Activated B cell treated with CpG ODN at 0.5 μM for 24 hours (primary cell): ENCODE results near the gene LSM3. TPM values are rescaled to one million over a fixed set of nuclear protein-coding genes. Genes with fewer than 3 reads are reported as not detected.
A peak's percentile ranks its signal among the peaks of the same experiment; 100 is the strongest.

Experiments used
- ATAC-seq: fragments of 200-7000 bp; cut with Tn5 transposase; one replicate; pipeline ENCODE4 v1.10.0; 2021; ENCODE audit warnings: low read depth, mild to moderate bottlenecking, moderate library complexity
- CTCF ChIA-PET: fragments of 350-600 bp; sonication (Branson Sonifier 250); formaldehyde crosslinking; loops from one replicate; lab custom pipeline; 2021; ENCODE audit warnings: antibody characterized with exemption; lab: Charles Lee
- POLR2A ChIA-PET: fragments of 350-600 bp; sonication (Branson Sonifier 250); formaldehyde crosslinking; loops from one replicate; lab custom pipeline; 2021; ENCODE audit warnings: antibody characterized with exemption; lab: Charles Lee
- DNase-seq: peaks from one replicate; pipeline ENCODE4 v3.0.0; 2022
- H3K27ac Mint-ChIP-seq: one replicate; pipeline ENCODE4 v1.8.0; 2020; ENCODE audit warnings: mixed read lengths
- H3K27me3 Mint-ChIP-seq: one replicate; pipeline ENCODE4 v1.8.0; 2021; ENCODE audit warnings: mixed read lengths
- H3K36me3 Mint-ChIP-seq: one replicate; pipeline ENCODE4 v1.8.0; 2021; ENCODE audit warnings: low read depth, mixed read lengths
- H3K4me1 Mint-ChIP-seq: one replicate; pipeline ENCODE4 v1.8.0; 2021; ENCODE audit warnings: mixed read lengths
- H3K4me3 Mint-ChIP-seq: one replicate; pipeline ENCODE4 v1.8.0; 2020; ENCODE audit warnings: mild to moderate bottlenecking, mixed read lengths
- H3K9me3 Mint-ChIP-seq: one replicate; pipeline ENCODE4 v1.8.0; 2020; ENCODE audit warnings: mixed read lengths
- CTCF ChIP-seq: fragments of 200-600 bp; IDR thresholded peaks from one replicate; pipeline ENCODE4 v1.8.0; 2022; ENCODE audit warnings: antibody characterized with exemption, mild to moderate bottlenecking
- intact Hi-C: fragments of 100-400 bp; cut with micrococcal nuclease; formaldehyde crosslinking; loops from one replicate; pipeline ENCODE4 v1.15.1; 2024
- total RNA-seq: library from RNA; stranded (reverse); gene quantifications from 2 replicates; pipeline ENCODE4 v1.2.3, GENCODE V29; 2022

LSM3 gene
- total RNA-seq, 1 donor from 2014 or later, result 12.9 TPM

- peaks cover 8% of the 10 kb centered on the region for H3K9me3 Mint-ChIP-seq
- no peaks in the 10 kb centered on the region for H3K4me1 Mint-ChIP-seq
- H3K36me3 Mint-ChIP-seq, result no peaks in the 10 kb centered on the region
- CTCF ChIA-PET, result no interaction called here
- no peaks in the 10 kb centered on the region for H3K27me3 Mint-ChIP-seq
- DNase-seq (no peak), ATAC-seq (peak; percentile 56)
- no peak overlapping the region for H3K27ac Mint-ChIP-seq
- peak overlapping the region; percentile 40 for H3K4me3 Mint-ChIP-seq
- TF ChIP-seq CTCF, result no peak
- POLR2A ChIA-PET, result no interaction called here
- intact Hi-C loops, result no loop called here
Observed at GRCh38 chr3:14216257-14217048, 37.8 kb downstream of the LSM3 start.

- Mint-ChIP-seq H3K4me3 (no peak overlapping the region), H3K36me3 (peaks cover 2% of the 10 kb centered on the region), H3K9me3 (peaks cover 17% of the 10 kb centered on the region), H3K27ac (no peak overlapping the region), H3K27me3 (peaks cover 6% of the 10 kb centered on the region), H3K4me1 (no peaks in the 10 kb centered on the region)
- TF ChIP-seq CTCF, result no peak
- POLR2A ChIA-PET, result interaction anchor here (0.6 kb wide), 1 partner anchor 10 kb away, joined by 4 read pairs; no protein-coding TSS in a partner anchor
- CTCF ChIA-PET, result no interaction called here
- no peak for DNase-seq
- intact Hi-C loops, result no loop called here
- ATAC-seq, result no peak
Observed at GRCh38 chr3:14218355-14218754, 39.7 kb downstream of the LSM3 start.

- TF ChIP-seq CTCF, result no peak
- peaks cover 10% of the 10 kb centered on the region for H3K27me3 Mint-ChIP-seq
- ChIA-PET POLR2A (no interaction called here), CTCF (no interaction called here)
- no peak overlapping the region for H3K27ac Mint-ChIP-seq
- H3K9me3 Mint-ChIP-seq, result peaks cover 17% of the 10 kb centered on the region
- ATAC-seq, result no peak
- intact Hi-C loops, result no loop called here
- H3K4me3 Mint-ChIP-seq, result no peak overlapping the region
- H3K4me1 Mint-ChIP-seq, result peaks cover 8% of the 10 kb centered on the region
- no peak for DNase-seq
- H3K36me3 Mint-ChIP-seq, result peaks cover 2% of the 10 kb centered on the region
Observed at GRCh38 chr3:14220933-14221332, 42.3 kb downstream of the LSM3 start.

- Mint-ChIP-seq H3K27me3 (peaks cover 10% of the 10 kb centered on the region), H3K4me3 (no peak overlapping the region), H3K9me3 (peaks cover 17% of the 10 kb centered on the region), H3K4me1 (peaks cover 11% of the 10 kb centered on the region), H3K27ac (no peak overlapping the region), H3K36me3 (peaks cover 2% of the 10 kb centered on the region)
- CTCF ChIA-PET, result no interaction called here
- POLR2A ChIA-PET, result no interaction called here
- DNase-seq (no peak), ATAC-seq (no peak)
- no peak for TF ChIP-seq CTCF
- intact Hi-C loops, result no loop called here
Observed at GRCh38 chr3:14221902-14222301, 43.3 kb downstream of the LSM3 start.

- POLR2A ChIA-PET, result no interaction called here
- no peak for DNase-seq
- peaks cover 2% of the 10 kb centered on the region for H3K36me3 Mint-ChIP-seq
- CTCF ChIA-PET, result no interaction called here
- ATAC-seq, result no peak
- no peak for TF ChIP-seq CTCF
- no peak overlapping the region for H3K4me3 Mint-ChIP-seq
- H3K27me3 Mint-ChIP-seq, result peaks cover 10% of the 10 kb centered on the region
- H3K27ac Mint-ChIP-seq, result no peak overlapping the region
- peaks cover 11% of the 10 kb centered on the region for H3K4me1 Mint-ChIP-seq
- peaks cover 17% of the 10 kb centered on the region for H3K9me3 Mint-ChIP-seq
- intact Hi-C loops, result no loop called here
Observed at GRCh38 chr3:14222457-14222856, 43.8 kb downstream of the LSM3 start.
